ENCODE measurements around the gene HMGN2. TPM values are rescaled to one million over a fixed set of nuclear protein-coding genes. Genes with fewer than 3 reads are reported as not detected.

Gene HMGN2
- total and polyA plus RNA-seq, 4 donors = 51.8 to 218 (median 132) TPM

DNA sequence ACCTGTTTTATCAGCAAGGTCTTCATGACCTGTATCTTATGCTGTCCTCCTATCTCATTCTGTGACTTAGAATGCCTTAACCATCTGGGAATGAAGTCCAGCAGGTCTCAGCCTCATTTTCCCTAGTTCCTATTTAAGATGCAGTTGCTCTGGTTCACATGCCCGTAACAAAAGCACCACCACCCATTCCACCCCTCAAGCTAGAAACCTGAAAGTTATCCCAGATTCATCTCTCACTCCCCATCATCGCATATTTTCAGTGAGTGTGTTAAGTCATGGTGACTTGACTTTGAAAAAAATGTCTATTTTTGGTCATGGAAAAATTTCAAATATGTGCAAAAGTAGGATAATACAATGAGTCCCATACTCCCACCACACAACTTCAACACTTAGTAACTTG is 11.7 kb downstream of the HMGN2 start:
- Histone ChIP-seq H3K9ac (ENCODE audit: low read depth in 1 of 2, low read length in 2 of 2) (no peak overlapping the region), H3K4me1 (ENCODE audit: control insufficient read depth in 4 of 4, insufficient read depth in 4 of 4, low read length in 3 of 4) (no peaks in the 10 kb centered on the region), H3K27ac (ENCODE audit: low read depth in 1 of 2, low read length in 2 of 2) (no peak overlapping the region), H3K4me3 (ENCODE audit: low read depth in 1 of 3, low read length in 3 of 3) (no peak overlapping the region), H3K36me3 (ENCODE audit: control insufficient read depth in 4 of 4, insufficient read depth in 3 of 4, low read depth in 1 of 4, low read length in 3 of 4) (peaks cover 0 to 2% (median 0%) of the 10 kb centered on the region in 4 donors), H3K27me3 (ENCODE audit: control insufficient read depth in 4 of 4, insufficient read depth in 4 of 4, low read length in 3 of 4) (no peaks in the 10 kb centered on the region), H3K9me3 (ENCODE audit: control insufficient read depth in 4 of 4, low read length in 3 of 4) (no peaks in the 10 kb centered on the region)
- DNase-seq (ENCODE audit: low spot score) = no peak
- TF ChIP-seq, protein P1, sequence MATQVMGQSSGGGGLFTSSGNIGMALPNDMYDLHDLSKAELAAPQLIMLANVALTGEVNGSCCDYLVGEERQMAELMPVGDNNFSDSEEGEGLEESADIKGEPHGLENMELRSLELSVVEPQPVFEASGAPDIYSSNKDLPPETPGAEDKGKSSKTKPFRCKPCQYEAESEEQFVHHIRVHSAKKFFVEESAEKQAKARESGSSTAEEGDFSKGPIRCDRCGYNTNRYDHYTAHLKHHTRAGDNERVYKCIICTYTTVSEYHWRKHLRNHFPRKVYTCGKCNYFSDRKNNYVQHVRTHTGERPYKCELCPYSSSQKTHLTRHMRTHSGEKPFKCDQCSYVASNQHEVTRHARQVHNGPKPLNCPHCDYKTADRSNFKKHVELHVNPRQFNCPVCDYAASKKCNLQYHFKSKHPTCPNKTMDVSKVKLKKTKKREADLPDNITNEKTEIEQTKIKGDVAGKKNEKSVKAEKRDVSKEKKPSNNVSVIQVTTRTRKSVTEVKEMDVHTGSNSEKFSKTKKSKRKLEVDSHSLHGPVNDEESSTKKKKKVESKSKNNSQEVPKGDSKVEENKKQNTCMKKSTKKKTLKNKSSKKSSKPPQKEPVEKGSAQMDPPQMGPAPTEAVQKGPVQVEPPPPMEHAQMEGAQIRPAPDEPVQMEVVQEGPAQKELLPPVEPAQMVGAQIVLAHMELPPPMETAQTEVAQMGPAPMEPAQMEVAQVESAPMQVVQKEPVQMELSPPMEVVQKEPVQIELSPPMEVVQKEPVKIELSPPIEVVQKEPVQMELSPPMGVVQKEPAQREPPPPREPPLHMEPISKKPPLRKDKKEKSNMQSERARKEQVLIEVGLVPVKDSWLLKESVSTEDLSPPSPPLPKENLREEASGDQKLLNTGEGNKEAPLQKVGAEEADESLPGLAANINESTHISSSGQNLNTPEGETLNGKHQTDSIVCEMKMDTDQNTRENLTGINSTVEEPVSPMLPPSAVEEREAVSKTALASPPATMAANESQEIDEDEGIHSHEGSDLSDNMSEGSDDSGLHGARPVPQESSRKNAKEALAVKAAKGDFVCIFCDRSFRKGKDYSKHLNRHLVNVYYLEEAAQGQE (IDR thresholded peaks at IDR 0.05) = no peak
- TF ChIP-seq, protein P2, sequence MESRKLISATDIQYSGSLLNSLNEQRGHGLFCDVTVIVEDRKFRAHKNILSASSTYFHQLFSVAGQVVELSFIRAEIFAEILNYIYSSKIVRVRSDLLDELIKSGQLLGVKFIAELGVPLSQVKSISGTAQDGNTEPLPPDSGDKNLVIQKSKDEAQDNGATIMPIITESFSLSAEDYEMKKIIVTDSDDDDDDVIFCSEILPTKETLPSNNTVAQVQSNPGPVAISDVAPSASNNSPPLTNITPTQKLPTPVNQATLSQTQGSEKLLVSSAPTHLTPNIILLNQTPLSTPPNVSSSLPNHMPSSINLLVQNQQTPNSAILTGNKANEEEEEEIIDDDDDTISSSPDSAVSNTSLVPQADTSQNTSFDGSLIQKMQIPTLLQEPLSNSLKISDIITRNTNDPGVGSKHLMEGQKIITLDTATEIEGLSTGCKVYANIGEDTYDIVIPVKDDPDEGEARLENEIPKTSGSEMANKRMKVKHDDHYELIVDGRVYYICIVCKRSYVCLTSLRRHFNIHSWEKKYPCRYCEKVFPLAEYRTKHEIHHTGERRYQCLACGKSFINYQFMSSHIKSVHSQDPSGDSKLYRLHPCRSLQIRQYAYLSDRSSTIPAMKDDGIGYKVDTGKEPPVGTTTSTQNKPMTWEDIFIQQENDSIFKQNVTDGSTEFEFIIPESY (IDR thresholded peaks at IDR 0.05) = no peak
- no peak for TF ChIP-seq FOXA2 (IDR thresholded peaks at IDR 0.05)
- TF ChIP-seq NR2F2 (IDR thresholded peaks at IDR 0.05) = no peak
- no peak for TF ChIP-seq GABPA (IDR thresholded peaks at IDR 0.05 in 1 of 2, conservative IDR thresholded peaks at IDR 0.05 in 1 of 2)
- no peak for TF ChIP-seq HNF4G (IDR thresholded peaks at IDR 0.05)
- TF ChIP-seq EGR1 (IDR thresholded peaks at IDR 0.05; ENCODE audit: low read depth in 2 of 2) = no peak
- no peak for TF ChIP-seq FOXA1 (IDR thresholded peaks at IDR 0.05)
- TF ChIP-seq, protein P3, sequence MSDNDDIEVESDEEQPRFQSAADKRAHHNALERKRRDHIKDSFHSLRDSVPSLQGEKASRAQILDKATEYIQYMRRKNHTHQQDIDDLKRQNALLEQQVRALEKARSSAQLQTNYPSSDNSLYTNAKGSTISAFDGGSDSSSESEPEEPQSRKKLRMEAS (IDR thresholded peaks at IDR 0.05) = no peak
- no peak for TF ChIP-seq SP1 (IDR thresholded peaks at IDR 0.05)
- TF ChIP-seq, protein P4, sequence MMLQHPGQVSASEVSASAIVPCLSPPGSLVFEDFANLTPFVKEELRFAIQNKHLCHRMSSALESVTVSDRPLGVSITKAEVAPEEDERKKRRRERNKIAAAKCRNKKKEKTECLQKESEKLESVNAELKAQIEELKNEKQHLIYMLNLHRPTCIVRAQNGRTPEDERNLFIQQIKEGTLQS (IDR thresholded peaks at IDR 0.05) = no peak
- no peak for TF ChIP-seq TAF1 (conservative IDR thresholded peaks at IDR 0.05)
- WGBS = 97% methylated on average over 2 of the region's 2 CpGs

DNA sequence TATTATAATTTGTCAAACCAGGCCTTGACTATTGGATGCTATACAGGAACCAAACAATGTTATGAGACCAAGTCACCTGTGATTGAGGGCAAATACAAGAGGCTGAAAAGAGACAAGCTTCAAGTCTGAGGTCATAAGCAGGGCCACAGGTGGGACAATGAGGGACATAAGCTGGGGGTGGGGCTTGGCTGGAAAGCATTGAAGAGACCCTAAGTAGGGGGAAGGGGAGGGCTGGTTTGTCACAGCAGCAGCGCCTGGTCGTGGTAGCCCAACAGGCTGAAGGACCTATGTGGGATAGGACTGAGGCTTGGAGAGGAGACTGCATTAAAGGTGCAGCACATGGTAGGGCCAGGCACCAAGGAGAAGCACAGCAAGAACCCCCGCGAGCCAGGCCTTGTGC is 17.9 kb downstream of the HMGN2 start:
- H3K9ac ChIP-seq (ENCODE audit: low read depth in 1 of 2, low read length in 2 of 2) = no peak overlapping the region
- H3K4me1 ChIP-seq (ENCODE audit: control insufficient read depth in 4 of 4, insufficient read depth in 4 of 4, low read length in 3 of 4) = no peaks in the 10 kb centered on the region
- no peak for DNase-seq (ENCODE audit: low spot score)
- H3K4me3 ChIP-seq (ENCODE audit: low read depth in 1 of 3, low read length in 3 of 3) = no peak overlapping the region
- H3K36me3 ChIP-seq (ENCODE audit: control insufficient read depth in 4 of 4, insufficient read depth in 3 of 4, low read depth in 1 of 4, low read length in 3 of 4) = no peaks in the 10 kb centered on the region
- 89% methylated on average over 4 of the region's 4 CpGs for WGBS
- TF ChIP-seq FOXA1 (IDR thresholded peaks at IDR 0.05) (no peak), NR2F2 (IDR thresholded peaks at IDR 0.05) (no peak), RAD21 (IDR thresholded peaks at IDR 0.05) (no peak), TAF1 (conservative IDR thresholded peaks at IDR 0.05) (no peak), HNF4A (conservative IDR thresholded peaks at IDR 0.05) (no peak), JUND (IDR thresholded peaks at IDR 0.05) (no peak), RXRA (IDR thresholded peaks at IDR 0.05) (no peak), FOXA2 (IDR thresholded peaks at IDR 0.05) (no peak)
- TF ChIP-seq, protein P5, sequence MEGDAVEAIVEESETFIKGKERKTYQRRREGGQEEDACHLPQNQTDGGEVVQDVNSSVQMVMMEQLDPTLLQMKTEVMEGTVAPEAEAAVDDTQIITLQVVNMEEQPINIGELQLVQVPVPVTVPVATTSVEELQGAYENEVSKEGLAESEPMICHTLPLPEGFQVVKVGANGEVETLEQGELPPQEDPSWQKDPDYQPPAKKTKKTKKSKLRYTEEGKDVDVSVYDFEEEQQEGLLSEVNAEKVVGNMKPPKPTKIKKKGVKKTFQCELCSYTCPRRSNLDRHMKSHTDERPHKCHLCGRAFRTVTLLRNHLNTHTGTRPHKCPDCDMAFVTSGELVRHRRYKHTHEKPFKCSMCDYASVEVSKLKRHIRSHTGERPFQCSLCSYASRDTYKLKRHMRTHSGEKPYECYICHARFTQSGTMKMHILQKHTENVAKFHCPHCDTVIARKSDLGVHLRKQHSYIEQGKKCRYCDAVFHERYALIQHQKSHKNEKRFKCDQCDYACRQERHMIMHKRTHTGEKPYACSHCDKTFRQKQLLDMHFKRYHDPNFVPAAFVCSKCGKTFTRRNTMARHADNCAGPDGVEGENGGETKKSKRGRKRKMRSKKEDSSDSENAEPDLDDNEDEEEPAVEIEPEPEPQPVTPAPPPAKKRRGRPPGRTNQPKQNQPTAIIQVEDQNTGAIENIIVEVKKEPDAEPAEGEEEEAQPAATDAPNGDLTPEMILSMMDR (IDR thresholded peaks at IDR 0.05; ENCODE audit: low read depth, low read length, missing input control) = no peak
- TF ChIP-seq, protein P4 (IDR thresholded peaks at IDR 0.05) = no peak
- H3K9me3 ChIP-seq (ENCODE audit: control insufficient read depth in 4 of 4, low read length in 3 of 4) = no peaks in the 10 kb centered on the region
- H3K27me3 ChIP-seq (ENCODE audit: control insufficient read depth in 4 of 4, insufficient read depth in 4 of 4, low read length in 3 of 4) = no peaks in the 10 kb centered on the region
- no peak overlapping the region for H3K27ac ChIP-seq (ENCODE audit: low read depth in 1 of 2, low read length in 2 of 2)

Measured in liver (tissue), 9 donors.